Activated naive CD4-positive, alpha-beta T cell treated with anti-CD3 and anti-CD28 coated beads for 36 hours (primary cell): Measurements from ENCODE around the gene OR8G5. TPM values are rescaled to one million over a fixed set of nuclear protein-coding genes. Genes with fewer than 3 reads are reported as not detected.
"Not testable (repeated sequence)": the region's sequence is repeated elsewhere in the genome, so short reads cannot be mapped to it uniquely, and the experiment has no call there.

Source experiments
- CTCF ChIA-PET: fragments of 350-600 bp; sonication (Branson Sonifier 250); formaldehyde crosslinking; loops from one replicate; lab custom pipeline; 2021; ENCODE audit warnings: antibody characterized with exemption; lab: Charles Lee
- DNase-seq: peaks from one replicate; pipeline ENCODE4 v3.0.0-alpha.2; 2020
- H3K27ac Mint-ChIP-seq: one replicate; pipeline ENCODE4 v1.8.0; 2021; ENCODE audit warnings: mild to moderate bottlenecking, mixed read lengths
- H3K27me3 Mint-ChIP-seq: one replicate; pipeline ENCODE4 v1.8.0; 2021; ENCODE audit warnings: low read depth, mixed read lengths
- H3K36me3 Mint-ChIP-seq: one replicate; pipeline ENCODE4 v1.8.0; 2021; ENCODE audit warnings: low read depth, mixed read lengths
- H3K4me1 Mint-ChIP-seq: one replicate; pipeline ENCODE4 v1.8.0; 2021; ENCODE audit warnings: low read depth, mixed read lengths
- H3K4me3 Mint-ChIP-seq: one replicate; pipeline ENCODE4 v1.8.0; 2021; ENCODE audit warnings: mild to moderate bottlenecking, moderate library complexity, mixed read lengths
- H3K9me3 Mint-ChIP-seq: one replicate; pipeline ENCODE4 v1.8.0; 2021; ENCODE audit warnings: mixed read lengths
- intact Hi-C: fragments of 100-400 bp; cut with micrococcal nuclease; formaldehyde crosslinking; loops from one replicate; pipeline ENCODE4 v1.15.1; 2023
- total RNA-seq, 2 experiments: library from RNA; stranded (reverse); gene quantifications; one replicate each; pipeline ENCODE4 v1.2.3, GENCODE V29; 2021

Gene OR8G5
- total RNA-seq, 2 experiments from 2014 or later = not detected

DNA sequence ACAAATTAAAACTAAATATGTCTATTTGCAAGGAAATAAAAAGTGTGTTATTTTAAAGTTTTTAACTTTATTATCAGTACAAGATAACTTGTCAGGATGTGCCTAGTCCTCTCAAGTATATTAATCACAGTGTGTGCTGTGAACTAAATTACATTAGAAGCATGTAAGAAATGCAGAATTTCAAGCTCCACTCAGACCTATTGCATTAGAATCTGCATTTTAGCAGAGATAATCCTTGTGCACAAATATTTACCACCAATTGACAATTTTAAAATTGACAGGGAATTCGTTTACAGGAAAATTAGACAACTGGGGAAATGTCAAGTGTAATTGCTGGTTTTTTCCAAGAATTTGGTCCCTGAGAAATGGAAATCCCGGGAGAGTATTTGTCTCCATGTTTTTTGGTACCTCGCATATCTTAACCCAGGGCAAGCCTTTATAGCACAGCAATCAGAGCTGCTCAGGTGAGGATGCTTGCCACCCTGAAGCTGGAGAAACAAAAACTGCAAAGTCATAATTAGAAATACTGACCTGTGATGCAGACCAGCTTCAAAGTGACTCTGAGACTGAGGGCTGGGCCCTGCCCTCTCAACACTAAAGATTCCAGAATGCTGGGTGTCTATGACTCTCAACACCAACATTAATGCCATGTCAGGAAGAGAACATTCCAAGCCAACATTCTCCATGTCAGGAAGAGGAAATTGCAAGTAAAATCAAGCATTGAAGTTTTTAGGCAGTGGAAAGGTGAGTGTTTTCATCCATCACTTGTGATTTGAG is 15.4 kb upstream of the OR8G5 start, which contains the start of gene OR8G1:
Gene OR8G1 (plus strand): TSS at position 475 of the 777 bp plus-strand sequence. CDS start 8,581 bp downstream, outside the sequence.
- CTCF ChIA-PET = interaction anchor here (1.0 kb wide), 1 partner anchor 11 kb away, joined by 5 read pairs; no protein-coding TSS in a partner anchor
- Mint-ChIP-seq H3K4me1 (no peaks in the 10 kb centered on the region), H3K27ac (no peak within 1 kb of the TSS), H3K9me3 (no peaks in the 10 kb centered on the region), H3K36me3 (no peaks in the 10 kb centered on the region), H3K27me3 (peaks cover 4% of the 10 kb centered on the region), H3K4me3 (no peak within 1 kb of the TSS)
- no peak for DNase-seq
- intact Hi-C loops = no loop called here

DNA sequence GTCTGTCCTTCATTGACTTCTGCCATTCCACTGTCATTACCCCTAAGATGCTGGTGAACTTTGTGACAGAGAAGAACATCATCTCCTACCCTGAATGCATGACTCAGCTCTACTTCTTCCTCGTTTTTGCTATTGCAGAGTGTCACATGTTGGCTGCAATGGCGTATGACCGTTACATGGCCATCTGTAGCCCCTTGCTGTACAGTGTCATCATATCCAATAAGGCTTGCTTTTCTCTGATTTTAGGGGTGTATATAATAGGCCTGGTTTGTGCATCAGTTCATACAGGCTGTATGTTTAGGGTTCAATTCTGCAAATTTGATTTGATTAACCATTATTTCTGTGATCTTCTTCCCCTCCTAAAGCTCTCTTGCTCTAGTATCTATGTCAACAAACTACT is 6.3 kb upstream of the OR8G5 start:
- intact Hi-C loops, H3K4me3 Mint-ChIP-seq, DNase-seq, H3K4me1 Mint-ChIP-seq, CTCF ChIA-PET, H3K27ac Mint-ChIP-seq, H3K27me3 Mint-ChIP-seq, H3K9me3 Mint-ChIP-seq, H3K36me3 Mint-ChIP-seq: not testable (repeated sequence)

DNA sequence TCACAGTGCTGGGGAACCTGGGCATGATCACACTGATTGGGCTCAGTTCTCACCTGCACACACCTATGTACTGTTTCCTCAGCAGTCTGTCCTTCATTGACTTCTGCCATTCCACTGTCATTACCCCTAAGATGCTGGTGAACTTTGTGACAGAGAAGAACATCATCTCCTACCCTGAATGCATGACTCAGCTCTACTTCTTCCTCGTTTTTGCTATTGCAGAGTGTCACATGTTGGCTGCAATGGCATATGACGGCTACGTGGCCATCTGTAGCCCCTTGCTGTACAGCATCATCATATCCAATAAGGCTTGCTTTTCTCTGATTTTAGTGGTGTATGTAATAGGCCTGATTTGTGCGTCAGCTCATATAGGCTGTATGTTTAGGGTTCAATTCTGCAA is 8.9 kb downstream of the OR8G5 start:
- H3K27me3 Mint-ChIP-seq, H3K27ac Mint-ChIP-seq, H3K4me1 Mint-ChIP-seq, H3K36me3 Mint-ChIP-seq, H3K4me3 Mint-ChIP-seq, H3K9me3 Mint-ChIP-seq, intact Hi-C loops, DNase-seq: not testable (repeated sequence)
- CTCF ChIA-PET = interaction anchor here (0.6 kb wide), 1 partner anchor 192 kb away, joined by 4 read pairs; no protein-coding TSS in a partner anchor

DNA sequence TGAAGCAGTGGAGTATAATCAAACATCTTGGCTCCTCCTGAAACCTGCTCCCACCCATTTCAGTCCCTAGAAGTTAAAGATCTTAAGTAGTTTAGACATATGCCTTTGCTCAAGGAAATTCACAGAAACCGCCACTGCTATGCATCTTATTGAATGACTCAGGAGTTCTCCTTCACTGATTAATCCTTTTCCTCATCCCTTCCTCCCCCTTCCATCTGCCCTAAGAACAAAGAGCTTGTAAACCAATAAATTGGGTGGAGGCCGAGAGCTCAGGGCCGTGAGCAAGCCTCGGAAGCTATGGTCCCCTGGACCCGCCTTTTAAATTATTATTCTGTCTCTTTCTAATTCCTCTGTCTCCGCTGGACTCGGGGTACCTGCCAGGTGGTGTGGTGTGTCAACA is 14.7 kb downstream of the OR8G5 start:
- DNase-seq, H3K27me3 Mint-ChIP-seq, H3K9me3 Mint-ChIP-seq, H3K4me1 Mint-ChIP-seq, intact Hi-C loops, H3K36me3 Mint-ChIP-seq, H3K27ac Mint-ChIP-seq, H3K4me3 Mint-ChIP-seq: not testable (repeated sequence)
- CTCF ChIA-PET = interaction anchor here (0.6 kb wide), 1 partner anchor 24 kb away, joined by 3 read pairs; no protein-coding TSS in a partner anchor

DNA sequence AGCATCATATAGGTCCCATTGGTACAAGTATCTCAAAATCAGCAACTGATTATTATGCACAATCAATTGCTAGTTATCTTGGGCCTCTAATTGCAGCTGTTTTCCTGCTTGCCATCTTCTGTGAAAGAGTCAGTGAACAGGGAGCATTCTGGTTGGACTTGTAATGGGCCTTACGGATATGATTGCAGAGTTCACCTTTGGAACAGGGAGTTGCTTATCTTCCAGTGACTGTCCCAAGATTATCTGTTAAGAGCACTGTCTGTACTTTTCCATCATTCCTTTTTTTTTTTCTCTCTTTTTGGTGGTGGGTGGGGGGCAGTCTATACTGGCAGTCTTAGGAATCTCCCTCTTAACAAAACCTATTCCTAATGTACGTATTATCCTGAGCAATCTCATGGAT is 17.8 kb downstream of the OR8G5 start:
- no peak for DNase-seq
- Mint-ChIP-seq H3K4me1 (no peaks in the 10 kb centered on the region), H3K27ac (no peak overlapping the region), H3K9me3 (no peaks in the 10 kb centered on the region), H3K36me3 (no peaks in the 10 kb centered on the region), H3K27me3 (peaks cover 2% of the 10 kb centered on the region), H3K4me3 (no peak overlapping the region)
- CTCF ChIA-PET = interaction anchor here (0.6 to 0.8 kb wide), 2 partner anchors 39 to 202 kb away, joined by 3 read pairs; no protein-coding TSS in a partner anchor
- intact Hi-C loops = no loop called here

DNA sequence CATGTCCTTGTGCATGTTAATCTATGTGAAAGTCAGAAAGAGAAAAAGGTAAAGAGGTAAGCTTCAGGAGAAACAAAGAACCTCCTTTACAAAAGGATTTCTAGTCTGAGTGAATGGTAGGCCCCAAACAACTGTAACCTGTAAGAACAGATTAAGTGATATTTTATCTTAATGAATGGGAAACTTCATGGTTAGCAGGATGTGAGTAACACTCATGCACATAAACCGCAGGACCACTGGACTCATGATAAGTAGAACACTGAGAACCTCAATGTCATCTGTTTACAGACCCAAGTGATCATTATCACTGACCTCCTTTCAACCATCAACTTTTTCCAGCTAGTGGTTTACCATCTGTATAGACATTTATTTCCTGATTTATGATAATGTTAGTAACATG is 19.9 kb downstream of the OR8G5 start:
- no peaks in the 10 kb centered on the region for H3K9me3 Mint-ChIP-seq
- no peak overlapping the region for H3K4me3 Mint-ChIP-seq
- H3K27me3 Mint-ChIP-seq = peaks cover 4% of the 10 kb centered on the region
- no peaks in the 10 kb centered on the region for H3K4me1 Mint-ChIP-seq
- CTCF ChIA-PET = no interaction called here
- H3K27ac Mint-ChIP-seq = no peak overlapping the region
- no peak for DNase-seq
- H3K36me3 Mint-ChIP-seq = no peaks in the 10 kb centered on the region
- intact Hi-C loops = no loop called here

DNA sequence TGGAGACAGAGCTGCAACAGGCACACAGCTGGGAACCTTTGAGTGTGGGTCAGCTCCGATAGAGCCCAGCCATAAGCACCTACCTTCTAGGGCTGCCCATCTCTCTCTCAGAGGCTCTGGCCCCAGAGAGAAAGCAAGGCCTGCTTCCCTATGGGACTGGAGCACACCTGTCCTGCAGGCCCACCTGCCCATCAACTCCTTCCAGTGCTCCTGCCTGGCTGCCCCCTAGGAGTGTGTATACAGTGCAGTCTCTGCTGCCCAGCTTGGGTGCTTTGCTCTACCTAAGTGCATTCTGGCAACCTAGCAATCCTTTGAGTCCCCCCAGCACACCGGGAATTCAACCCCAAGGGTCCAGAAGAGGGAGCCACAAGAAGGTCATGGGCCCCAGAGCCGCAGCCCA is 21.0 kb downstream of the OR8G5 start:
- Mint-ChIP-seq H3K4me1 (no peaks in the 10 kb centered on the region), H3K27ac (no peak overlapping the region), H3K27me3 (peaks cover 4% of the 10 kb centered on the region), H3K9me3 (no peaks in the 10 kb centered on the region), H3K4me3 (no peak overlapping the region), H3K36me3 (no peaks in the 10 kb centered on the region)
- intact Hi-C loops = no loop called here
- CTCF ChIA-PET = interaction anchor here (0.7 kb wide), 1 partner anchor 208 kb away, joined by 3 read pairs; no protein-coding TSS in a partner anchor
- DNase-seq = no peak

GRCh38 chr11:124277804-124278203 is 21.6 kb downstream of the OR8G5 start:
- Mint-ChIP-seq H3K36me3 (no peaks in the 10 kb centered on the region), H3K27ac (no peak overlapping the region), H3K27me3 (peaks cover 4% of the 10 kb centered on the region), H3K4me1 (no peaks in the 10 kb centered on the region), H3K4me3 (no peak overlapping the region), H3K9me3 (no peaks in the 10 kb centered on the region)
- CTCF ChIA-PET = interaction anchor here (0.7 kb wide), 1 partner anchor 208 kb away, joined by 3 read pairs; no protein-coding TSS in a partner anchor
- intact Hi-C loops = no loop called here
- DNase-seq = no peak

DNA sequence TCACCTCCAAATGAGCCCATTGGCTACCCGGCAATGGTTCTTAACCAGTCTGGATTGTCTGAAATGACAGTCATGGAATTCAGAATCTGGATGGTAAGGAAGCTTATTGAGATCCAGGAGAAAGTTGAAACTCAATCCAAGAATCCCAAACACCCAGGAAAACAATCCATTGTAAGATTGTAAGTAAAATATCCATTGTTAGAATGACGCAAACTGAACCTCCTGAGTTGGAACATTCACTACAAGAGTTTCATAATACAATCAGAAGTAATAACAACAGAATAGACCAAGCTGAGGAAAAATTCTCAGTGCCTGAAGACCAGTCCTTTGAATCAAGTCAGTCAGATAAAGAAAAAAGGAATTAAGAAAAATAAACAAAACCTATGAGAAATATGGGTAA is 22.1 kb downstream of the OR8G5 start:
- H3K4me3 Mint-ChIP-seq = no peak overlapping the region
- no peak overlapping the region for H3K27ac Mint-ChIP-seq
- H3K27me3 Mint-ChIP-seq = peaks cover 4% of the 10 kb centered on the region
- no peaks in the 10 kb centered on the region for H3K36me3 Mint-ChIP-seq
- intact Hi-C loops = no loop called here
- no peak for DNase-seq
- no peaks in the 10 kb centered on the region for H3K4me1 Mint-ChIP-seq
- CTCF ChIA-PET = no interaction called here
- no peaks in the 10 kb centered on the region for H3K9me3 Mint-ChIP-seq

DNA sequence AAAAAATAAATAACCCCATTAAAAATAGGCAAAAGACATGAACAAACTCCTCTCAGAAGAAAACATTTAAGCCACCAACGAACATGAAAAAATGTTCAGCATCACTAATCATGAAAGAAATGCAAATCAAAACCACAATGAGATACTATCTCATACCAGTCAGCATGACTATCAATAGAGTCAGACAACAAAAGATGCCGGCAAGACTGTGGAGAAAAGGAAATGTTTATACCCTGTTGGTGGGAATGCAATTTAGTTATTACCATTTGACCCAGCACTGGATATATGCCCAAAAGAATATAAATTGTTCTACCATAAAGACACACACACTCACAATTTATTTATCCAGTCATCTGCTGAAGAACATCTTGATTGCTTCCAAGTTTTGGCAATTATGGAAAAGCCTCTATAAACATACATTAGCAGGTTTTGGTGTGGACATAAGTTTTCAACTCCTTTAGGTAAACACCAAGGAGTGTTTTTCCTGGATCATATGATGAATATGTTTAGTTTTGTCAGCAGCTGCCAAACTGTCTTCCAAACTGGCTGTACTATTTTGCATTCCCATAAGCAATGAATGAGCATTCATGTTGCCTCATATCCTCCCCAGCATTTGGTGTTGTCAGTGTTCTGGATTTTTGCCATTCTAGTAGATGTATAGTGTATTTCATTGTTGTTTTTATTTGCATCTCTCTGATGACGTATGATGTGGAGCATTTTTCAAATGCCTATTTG is 29.6 kb downstream of the OR8G5 start:
- H3K27ac Mint-ChIP-seq = no peak overlapping the region
- intact Hi-C loops = no loop called here
- H3K9me3 Mint-ChIP-seq = peaks cover 5% of the 10 kb centered on the region
- no peaks in the 10 kb centered on the region for H3K4me1 Mint-ChIP-seq
- H3K27me3 Mint-ChIP-seq = no peaks in the 10 kb centered on the region
- H3K4me3 Mint-ChIP-seq = no peak overlapping the region
- CTCF ChIA-PET = no interaction called here
- H3K36me3 Mint-ChIP-seq = no peaks in the 10 kb centered on the region
- no peak for DNase-seq

DNA sequence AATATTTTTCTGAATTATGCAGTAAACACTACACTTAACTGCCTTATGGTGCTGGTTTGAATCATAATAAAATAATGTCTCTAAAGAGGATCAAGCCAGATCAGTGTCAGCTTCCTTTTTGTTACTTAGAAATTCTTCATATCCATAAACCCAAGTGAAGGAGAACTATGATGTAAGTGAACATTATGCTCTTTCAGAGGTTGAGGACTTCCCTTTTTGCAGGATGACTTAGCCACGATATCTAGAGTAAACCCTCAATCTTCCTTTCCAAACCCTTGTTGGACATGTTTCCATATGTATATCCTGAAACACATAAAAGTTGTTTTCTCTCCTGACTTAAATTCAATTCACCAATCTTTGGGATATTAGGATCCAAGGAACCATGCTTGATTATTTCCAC is 38.5 kb downstream of the OR8G5 start:
- CTCF ChIA-PET = no interaction called here
- Mint-ChIP-seq H3K4me3 (no peak overlapping the region), H3K27me3 (peaks cover 9% of the 10 kb centered on the region), H3K4me1 (no peaks in the 10 kb centered on the region), H3K9me3 (no peaks in the 10 kb centered on the region), H3K27ac (no peak overlapping the region), H3K36me3 (no peaks in the 10 kb centered on the region)
- DNase-seq = no peak
- intact Hi-C loops = no loop called here

GRCh38 chr11:124296016-124296415 is 39.8 kb downstream of the OR8G5 start:
- Mint-ChIP-seq H3K36me3 (no peaks in the 10 kb centered on the region), H3K27me3 (peaks cover 15% of the 10 kb centered on the region), H3K4me1 (no peaks in the 10 kb centered on the region), H3K27ac (no peak overlapping the region), H3K4me3 (no peak overlapping the region), H3K9me3 (peaks cover 2% of the 10 kb centered on the region)
- DNase-seq = no peak
- CTCF ChIA-PET = no interaction called here
- intact Hi-C loops = no loop called here
